GM21360 (cell line): Measurements from ENCODE around the gene RGPD5.
"Not testable (repeated sequence)": the region's sequence is repeated elsewhere in the genome, so short reads cannot be mapped to it uniquely, and the experiment has no call there.

Experiments used
- ATAC-seq: cut with Tn5 transposase; IDR thresholded peaks from one replicate; pipeline ENCODE4 v1.9.1; 2021; ENCODE audit warnings: mild to moderate bottlenecking, moderate library complexity; ENCODE audit not compliant: unreplicated experiment

Gene RGPD5

GRCh38 chr2:109891024-109891423, 96.9 kb downstream of the RGPD5 start:
- not testable (repeated sequence) for ATAC-seq

GRCh38 chr2:109893736-109894135, 99.6 kb downstream of the RGPD5 start:
- not testable (repeated sequence) for ATAC-seq

- ATAC-seq: not testable (repeated sequence)
Measured at GRCh38 chr2:109894141-109894540, 100.0 kb downstream of the RGPD5 start.

GRCh38 chr2:109895090-109895869, 101.2 kb downstream of the RGPD5 start:
- ATAC-seq: not testable (repeated sequence)

GRCh38 chr2:109896212-109896611, 102.1 kb downstream of the RGPD5 start:
- ATAC-seq: peak; percentile 94

- not testable (repeated sequence) for ATAC-seq
Measured at GRCh38 chr2:109897769-109898461, 103.8 kb downstream of the RGPD5 start.

GRCh38 chr2:109898462-109899336, 104.6 kb downstream of the RGPD5 start, which contains the start of gene LIMS3:
TSS of gene LIMS3 (plus strand) at chr2:109898688. CDS start at chr2:109898729, 41 bp downstream.
- ATAC-seq: not testable (repeated sequence)

GRCh38 chr2:109905796-109906195, 111.7 kb downstream of the RGPD5 start:
- ATAC-seq: peak; percentile 89
